H1 (cell line): Measurements from ENCODE around the gene VGLL4. TPM values are rescaled to one million over a fixed set of nuclear protein-coding genes. Genes with fewer than 3 reads are reported as not detected.

Experiments
- CTCF ChIA-PET: fragments of 300-600 bp; sonication (Branson Sonifier 250); formaldehyde crosslinking; loops from one replicate; lab custom pipeline; 2021; ENCODE audit not compliant: partially characterized antibody; lab: Charles Lee
- POLR2A ChIA-PET: fragments of 300-600 bp; sonication (Branson Sonifier 250); formaldehyde crosslinking; loops from one replicate; lab custom pipeline; 2021; ENCODE audit warnings: inconsistent platforms; ENCODE audit not compliant: partially characterized antibody; lab: Charles Lee
- DNase-seq, 2 experiments: peaks; one replicate each; pipeline versions ENCODE4 v3.0.0 to v3.0.0-alpha.2; 2010 to 2022; ENCODE audit warnings: low spot score in 2 of 2, low read depth in 1 of 2, mixed read lengths in 1 of 2
- FAIRE-seq: peaks from 2 replicates; lab custom pipeline; 2011; peaks lifted over from hg19 to GRCh38; lab: Jason Lieb, UNC
- H2AFZ ChIP-seq: 2 replicates; pipeline ENCODE4 v1.8.1; 2012; ENCODE audit warnings: low read length, inconsistent platforms
- H2AK5ac ChIP-seq: 2 replicates; pipeline ENCODE4 v1.6.1; 2013; ENCODE audit warnings: low read depth, low read length
- H2BK120ac ChIP-seq: replicated peaks from 2 replicates; pipeline ENCODE3; 2013; ENCODE audit warnings: low read depth, low read length, inconsistent platforms
- H2BK12ac ChIP-seq: 2 replicates; pipeline ENCODE4 v1.6.1; 2013; ENCODE audit warnings: low read depth, low read length
- H2BK15ac ChIP-seq: 2 replicates; pipeline ENCODE4 v1.6.1; 2013; ENCODE audit warnings: low read length
- H2BK20ac ChIP-seq: 2 replicates; pipeline ENCODE4 v1.6.1; 2013; ENCODE audit warnings: low read length
- H2BK5ac ChIP-seq: 2 replicates; pipeline ENCODE4 v1.6.1; 2013; ENCODE audit warnings: low read depth, low read length
- H3K14ac ChIP-seq: 2 replicates; pipeline ENCODE4 v1.6.1; 2013; ENCODE audit warnings: inconsistent platforms; ENCODE audit not compliant: insufficient read length
- H3K18ac ChIP-seq: 2 replicates; pipeline ENCODE4 v1.6.1; 2013; ENCODE audit warnings: low read length; ENCODE audit errors: extremely low read depth
- H3K23ac ChIP-seq: 2 replicates; pipeline ENCODE4 v1.6.1; 2013; ENCODE audit warnings: inconsistent platforms; ENCODE audit not compliant: insufficient read length
- H3K23me2 ChIP-seq: 2 replicates; pipeline ENCODE4 v1.6.1; 2013; ENCODE audit warnings: low read depth, low read length
- H3K27ac ChIP-seq: 2 replicates; pipeline ENCODE4 v1.6.1; 2011; ENCODE audit warnings: low read depth, low read length, inconsistent platforms
- H3K27me3 ChIP-seq, 4 experiments: replicated peaks in 1 of 4; 1 replicate in 1 of 4; 2 replicates in 3 of 4; pipeline versions ENCODE4 v1.6.1 to v1.8.1; 2011 to 2013; ENCODE audit warnings: low read length in 3 of 4, mild to moderate bottlenecking in 3 of 4, inconsistent platforms in 2 of 4, mixed read lengths in 2 of 4, moderate library complexity in 1 of 4; ENCODE audit not compliant: control insufficient read depth in 3 of 4, insufficient read depth in 3 of 4; ENCODE audit errors: extremely low read depth in 1 of 4
- H3K36me3 ChIP-seq, 4 experiments: 2 replicates each; pipeline versions ENCODE4 v1.6.1 to v1.8.1; 2011 to 2013; ENCODE audit warnings: mild to moderate bottlenecking in 4 of 4, low read length in 3 of 4, moderate library complexity in 2 of 4, control low read depth in 1 of 4, inconsistent platforms in 1 of 4; ENCODE audit not compliant: insufficient read depth in 4 of 4, control insufficient read depth in 2 of 4
- H3K4ac ChIP-seq: replicated peaks from 2 replicates; pipeline ENCODE3; 2013; ENCODE audit warnings: low read length, low read depth, mixed read lengths, inconsistent platforms; ENCODE audit not compliant: insufficient read length
- H3K4me1 ChIP-seq, 4 experiments: replicated peaks in 1 of 4; 1 replicate in 1 of 4; 2 replicates in 3 of 4; pipeline versions ENCODE4 v1.6.1 to v1.8.1; 2011 to 2013; ENCODE audit warnings: low read length in 3 of 4, inconsistent platforms in 2 of 4, mixed read lengths in 1 of 4; ENCODE audit not compliant: insufficient read depth in 4 of 4, control insufficient read depth in 3 of 4
- H3K4me2 ChIP-seq, 2 experiments: 2 replicates each; pipeline versions ENCODE4 v1.6.1 to v1.8.1; 2011 to 2013; ENCODE audit warnings: low read depth in 2 of 2, low read length in 2 of 2, control low read depth in 1 of 2, inconsistent platforms in 1 of 2, mild to moderate bottlenecking in 1 of 2; ENCODE audit not compliant: insufficient read depth in 1 of 2
- H3K4me3 ChIP-seq, 4 experiments: fragments of 200-600, 300-600 bp in 1 of 4; sonication (generic), shearing (Covaris generic), sonication (Bioruptor Twin) in 1 of 4; 2 replicates each; pipeline versions ENCODE4 v1.5.1 to v1.8.1; 2011 to 2016; ENCODE audit warnings: low read length in 4 of 4, low read depth in 3 of 4, control low read depth in 2 of 4, inconsistent platforms in 2 of 4, mild to moderate bottlenecking in 2 of 4, mixed read lengths in 1 of 4, moderate library complexity in 1 of 4; ENCODE audit not compliant: insufficient read depth in 2 of 4; ENCODE audit errors: extremely low read depth in 1 of 4
- H3K56ac ChIP-seq: replicated peaks from 2 replicates; pipeline ENCODE3; 2013; ENCODE audit warnings: low read depth, mild to moderate bottlenecking, mixed read lengths, low read length, inconsistent platforms; ENCODE audit not compliant: insufficient read length
- H3K79me1 ChIP-seq: 2 replicates; pipeline ENCODE4 v1.6.1; 2013; ENCODE audit warnings: low read depth, low read length, control low read depth
- H3K79me2 ChIP-seq, 2 experiments: 2 replicates each; pipeline versions ENCODE4 v1.6.1 to v1.8.1; 2012 to 2013; ENCODE audit warnings: low read length in 2 of 2, mild to moderate bottlenecking in 2 of 2, inconsistent platforms in 1 of 2; ENCODE audit not compliant: insufficient read depth in 2 of 2, control insufficient read depth in 1 of 2
- H3K9ac ChIP-seq, 4 experiments: replicated peaks in 1 of 4; 1 replicate in 1 of 4; 2 replicates in 3 of 4; pipeline versions ENCODE4 v1.6.1 to v1.8.1; 2011 to 2013; ENCODE audit warnings: low read depth in 3 of 4, low read length in 3 of 4, control low read depth in 2 of 4, mild to moderate bottlenecking in 2 of 4, moderate library complexity in 2 of 4, inconsistent platforms in 1 of 4; ENCODE audit errors: extremely low read depth in 1 of 4
- H3K9me3 ChIP-seq, 2 experiments: 2 replicates each; pipeline versions ENCODE4 v1.6.1 to v1.8.1; 2012 to 2013; ENCODE audit warnings: mild to moderate bottlenecking in 2 of 2, moderate library complexity in 2 of 2, control low read depth in 1 of 2, inconsistent platforms in 1 of 2, low read depth in 1 of 2, low read length in 1 of 2, mixed read lengths in 1 of 2; ENCODE audit not compliant: insufficient read depth in 2 of 2
- H4K20me1 ChIP-seq, 2 experiments: replicated peaks in 1 of 2; 2 replicates each; pipeline versions ENCODE3 to v1.8.1; 2011 to 2013; ENCODE audit warnings: inconsistent platforms in 2 of 2, low read length in 2 of 2, mild to moderate bottlenecking in 1 of 2; ENCODE audit not compliant: insufficient read depth in 2 of 2, control insufficient read depth in 1 of 2
- H4K5ac ChIP-seq: 2 replicates; pipeline ENCODE4 v1.6.1; 2013; ENCODE audit warnings: low read length, low read depth, mixed read lengths, inconsistent platforms; ENCODE audit not compliant: insufficient read length
- H4K8ac ChIP-seq: 2 replicates; pipeline ENCODE4 v1.8.0; 2013; ENCODE audit warnings: mild to moderate bottlenecking, moderate library complexity, low read length, inconsistent platforms; ENCODE audit not compliant: insufficient read depth; ENCODE audit errors: extremely low read depth
- H4K91ac ChIP-seq: replicated peaks from 2 replicates; pipeline ENCODE3; 2013; ENCODE audit warnings: low read length, mixed read lengths, inconsistent platforms; ENCODE audit not compliant: insufficient read length
- CHD1 ChIP-seq: IDR thresholded peaks from 2 replicates; pipeline ENCODE4 v1.6.1; 2012; ENCODE audit warnings: low read depth, low read length, improper control_type of control experiment
- CREB1 ChIP-seq: IDR thresholded peaks from 2 replicates; pipeline ENCODE4 v1.6.1; 2012; ENCODE audit warnings: inconsistent platforms
- E2F6 ChIP-seq: IDR thresholded peaks from 2 replicates; pipeline ENCODE4 v1.6.1; 2012; ENCODE audit warnings: inconsistent platforms
- KDM5A ChIP-seq: fragments of 200-600 bp; IDR thresholded peaks from 2 replicates; pipeline ENCODE4 v1.7.1; 2012; ENCODE audit warnings: mild to moderate bottlenecking, low read length, inconsistent platforms, mixed read lengths
- POLR2A ChIP-seq, 2 experiments: IDR thresholded peaks; 1 replicate in 1 of 2; 2 replicates in 1 of 2; pipeline ENCODE4 v1.6.1; 2011; ENCODE audit warnings: low read depth in 2 of 2, low read length in 2 of 2, mild to moderate bottlenecking in 2 of 2; ENCODE audit errors: control extremely low read depth in 1 of 2
- RFX5 ChIP-seq: IDR thresholded peaks from 2 replicates; pipeline ENCODE4 v1.6.1; 2011; ENCODE audit warnings: low read depth, low read length, improper control_type of control experiment, borderline replicate concordance
- SIRT6 ChIP-seq: IDR thresholded peaks from one replicate; pipeline ENCODE4 v1.7.1; 2012; ENCODE audit warnings: low read length, inconsistent platforms
- SP1 ChIP-seq: IDR thresholded peaks from 2 replicates; pipeline ENCODE4 v1.6.1; 2011; ENCODE audit warnings: low read depth, low read length
- TAF1 ChIP-seq: IDR thresholded peaks from 2 replicates; pipeline ENCODE4 v1.6.1; 2011; ENCODE audit warnings: mild to moderate bottlenecking, low read depth, low read length
- TBP ChIP-seq: IDR thresholded peaks from 2 replicates; pipeline ENCODE4 v1.6.1; 2011; ENCODE audit warnings: low read depth, low read length, improper control_type of control experiment
- YY1 ChIP-seq: IDR thresholded peaks from 2 replicates; pipeline ENCODE4 v1.6.1; 2011; ENCODE audit warnings: low read depth, mild to moderate bottlenecking, low read length
- WGBS, 2 experiments: shearing (Covaris generic) in 1 of 2; methylation state at CpG; one replicate each; pipeline versions ENCODE4 v1.1.6 to v1.1.7; 2013 to 2015; ENCODE audit warnings: low lambda C conversion rate in 2 of 2, mixed read lengths in 2 of 2, inconsistent platforms in 1 of 2, low coverage in 1 of 2, missing lambda C conversion rate in 1 of 2; ENCODE audit not compliant: insufficient replicate concordance in 2 of 2, insufficient coverage in 1 of 2, insufficient read length in 1 of 2; ENCODE audit errors: extremely low coverage in 1 of 2, missing lambda C conversion rate in 1 of 2; 5-methylcytosine and 5-hydroxymethylcytosine counted together
- polyA plus RNA-seq, 7 experiments: library from polyadenylated mRNA; depleted of rRNA in 3 of 7; stranded (reverse) in 5 of 7; unstranded in 2 of 7; fragments of >200 nt in 5 of 7; fragments of 200-250 nt in 2 of 7; gene quantifications; 1 replicate in 5 of 7; 2 replicates in 1 of 7; 4 replicates in 1 of 7; pipeline versions ENCODE4 v1.2.1 to v1.2.3, GENCODE V29; 2011 to 2013; ENCODE audit warnings: missing spikeins in 2 of 7, mixed read lengths in 2 of 7
- total RNA-seq: library from RNA; stranded (reverse); fragmentation: NEBNext Ultra II Directional; extraction: Animal tissue kit (Norgen Biotek cat#: 25700); gene quantifications from 2 replicates; pipeline ENCODE4 v1.2.1, GENCODE V29; 2021
- TF ChIP-seq, protein P1 (sequence below), 3 experiments: IDR thresholded peaks; 1 replicate in 2 of 3; 2 replicates in 1 of 3; pipeline versions ENCODE4 v1.5.1 to v1.6.1; 2011; ENCODE audit warnings: low read length in 3 of 3, mild to moderate bottlenecking in 3 of 3, inconsistent platforms in 2 of 3, low read depth in 1 of 3, moderate library complexity in 1 of 3; ENCODE audit not compliant: insufficient read depth in 1 of 3; ENCODE audit errors: control extremely low read depth in 1 of 3

VGLL4 gene
- total and polyA plus RNA-seq, 2 of the 8 experiments (the other 6 are each of a cell fraction or from before 2014, with no cell fraction given): 45.1 to 50.0 TPM

- POLR2A ChIA-PET: no interaction called here
- Histone ChIP-seq H3K4ac (no peak overlapping the region), H3K23me2 (0 out of 2 replicates have a peak, but pooled peaks cover 3% of the 10 kb centered on the region), H3K56ac (no peak overlapping the region), H3K36me3 (no peaks in the 10 kb centered on the region), H3K27me3 (no peaks in the 10 kb centered on the region), H2BK20ac (no peak overlapping the region), H4K20me1 (peaks cover 3 to 17% of the 10 kb centered on the region in 2 experiments), H3K4me3 (no peak overlapping the region), H4K91ac (no peak overlapping the region), H2AK5ac (no peak overlapping the region), H3K79me2 (peaks cover 3 to 73% of the 10 kb centered on the region in 2 experiments), H3K4me2 (no peak overlapping the region), H3K27ac (no peak overlapping the region), H3K18ac (no peak overlapping the region), H4K5ac (no peak overlapping the region), H4K8ac (no peak overlapping the region; the same call in 1 of the 2 replicates), H2BK12ac (no peak overlapping the region), H3K14ac (no peak overlapping the region), H2BK5ac (no peak overlapping the region), H3K9ac (no peak overlapping the region), H3K79me1 (peaks cover 8% of the 10 kb centered on the region), H2BK120ac (no peak overlapping the region), H3K4me1 (peaks cover 5 to 13% (median 9%) of the 10 kb centered on the region in 4 experiments; a peak in 6 of 7 replicates), H2AFZ (no peak overlapping the region), H3K23ac (no peak overlapping the region), H2BK15ac (no peak overlapping the region), H3K9me3 (no peaks in the 10 kb centered on the region)
- CTCF ChIA-PET: interaction anchor here (2.1 kb wide), 1 partner anchor 12 kb away, joined by 9 read pairs; no protein-coding TSS in a partner anchor
- DNase-seq (no peak), FAIRE-seq (no peak)
- 87% methylated on average over 8 of the region's 8 CpGs; no CpG with 5 or more reads in 1 of the 2 experiments for WGBS, 2 experiments
- no peak for TF ChIP-seq CHD1
- TF ChIP-seq, protein P1, sequence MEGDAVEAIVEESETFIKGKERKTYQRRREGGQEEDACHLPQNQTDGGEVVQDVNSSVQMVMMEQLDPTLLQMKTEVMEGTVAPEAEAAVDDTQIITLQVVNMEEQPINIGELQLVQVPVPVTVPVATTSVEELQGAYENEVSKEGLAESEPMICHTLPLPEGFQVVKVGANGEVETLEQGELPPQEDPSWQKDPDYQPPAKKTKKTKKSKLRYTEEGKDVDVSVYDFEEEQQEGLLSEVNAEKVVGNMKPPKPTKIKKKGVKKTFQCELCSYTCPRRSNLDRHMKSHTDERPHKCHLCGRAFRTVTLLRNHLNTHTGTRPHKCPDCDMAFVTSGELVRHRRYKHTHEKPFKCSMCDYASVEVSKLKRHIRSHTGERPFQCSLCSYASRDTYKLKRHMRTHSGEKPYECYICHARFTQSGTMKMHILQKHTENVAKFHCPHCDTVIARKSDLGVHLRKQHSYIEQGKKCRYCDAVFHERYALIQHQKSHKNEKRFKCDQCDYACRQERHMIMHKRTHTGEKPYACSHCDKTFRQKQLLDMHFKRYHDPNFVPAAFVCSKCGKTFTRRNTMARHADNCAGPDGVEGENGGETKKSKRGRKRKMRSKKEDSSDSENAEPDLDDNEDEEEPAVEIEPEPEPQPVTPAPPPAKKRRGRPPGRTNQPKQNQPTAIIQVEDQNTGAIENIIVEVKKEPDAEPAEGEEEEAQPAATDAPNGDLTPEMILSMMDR (IDR thresholded peaks at IDR 0.05; ENCODE audit: control extremely low read depth in 1 of 3, insufficient read depth in 1 of 3, low read depth in 1 of 3, low read length in 3 of 3): no peak
- no peak for TF ChIP-seq E2F6
- no peak for TF ChIP-seq KDM5A
- TF ChIP-seq RFX5: no peak
- TF ChIP-seq YY1: no peak
- no peak for TF ChIP-seq SP1
- TF ChIP-seq TBP: no peak
- no peak for TF ChIP-seq CREB1
- TF ChIP-seq TAF1: no peak
- no peak for TF ChIP-seq POLR2A (IDR thresholded peaks at IDR 0.05; ENCODE audit: control extremely low read depth in 1 of 2, low read depth in 2 of 2, low read length in 2 of 2)
- no peak for TF ChIP-seq SIRT6
These were observed 65.5 kb downstream of the VGLL4 start for GRCh38 chr3:11578169-11578568.
